Smooth muscle cell (in vitro differentiated cells): ENCODE measurements around the gene G2E3. TPM values are rescaled to one million over a fixed set of nuclear protein-coding genes. Genes with fewer than 3 reads are reported as not detected.
A peak's percentile ranks its signal among the peaks of the same experiment; 100 is the strongest.

Experiments
- DNase-seq: peaks from one replicate; lab custom pipeline; 2025; ENCODE audit not compliant: unreplicated experiment; lab: John Stamatoyannopoulos, UW
- H2AFZ ChIP-seq: fragments of 200-600 bp; sonication (generic); 2 replicates; pipeline ENCODE4 v1.6.0; 2016; ENCODE audit warnings: antibody characterized with exemption, low read depth, mild to moderate bottlenecking
- H3F3A ChIP-seq: fragments of 200-600 bp; sonication (generic); 2 replicates; pipeline ENCODE4 v1.6.0; 2017; ENCODE audit warnings: antibody characterized with exemption, low read depth
- H3K27ac ChIP-seq: fragments of 200-600 bp; sonication (generic); 2 replicates; pipeline ENCODE4 v1.5.1; 2016; ENCODE audit warnings: low read depth, mild to moderate bottlenecking
- H3K27me3 ChIP-seq: fragments of 200-600 bp; sonication (generic); 2 replicates; pipeline ENCODE4 v1.6.1; 2016; ENCODE audit warnings: low read depth, mild to moderate bottlenecking
- H3K36me3 ChIP-seq: fragments of 200-600 bp; sonication (generic); 2 replicates; pipeline ENCODE4 v1.5.1; 2016; ENCODE audit warnings: low read depth
- H3K4me1 ChIP-seq: fragments of 200-600 bp; sonication (generic); 2 replicates; pipeline ENCODE4 v1.5.1; 2016; ENCODE audit warnings: low read depth
- H3K4me2 ChIP-seq: fragments of 200-600 bp; sonication (generic); 2 replicates; pipeline ENCODE4 v1.6.0; 2016; ENCODE audit warnings: mild to moderate bottlenecking
- H3K4me3 ChIP-seq: fragments of 200-600 bp; sonication (generic); 2 replicates; pipeline ENCODE4 v1.5.1; 2016; ENCODE audit warnings: mild to moderate bottlenecking
- H3K79me2 ChIP-seq: fragments of 200-600 bp; sonication (generic); 2 replicates; pipeline ENCODE4 v1.6.0; 2016; ENCODE audit warnings: low read depth, mild to moderate bottlenecking
- H3K9ac ChIP-seq: fragments of 200-600 bp; sonication (generic); 2 replicates; pipeline ENCODE4 v1.6.0; 2016; ENCODE audit warnings: low read depth
- H3K9me3 ChIP-seq: fragments of 200-600 bp; sonication (generic); replicated peaks from 2 replicates; pipeline ENCODE4 v1.5.1; 2016; ENCODE audit warnings: low read depth
- H4K20me1 ChIP-seq: fragments of 200-600 bp; sonication (generic); 2 replicates; pipeline ENCODE4 v1.6.0; 2016; ENCODE audit warnings: low read depth
- CTCF ChIP-seq: fragments of 200-600 bp; sonication (generic); IDR thresholded peaks from 2 replicates; pipeline ENCODE4 v1.5.1; 2017; ENCODE audit warnings: borderline replicate concordance, mild to moderate bottlenecking, antibody characterized with exemption; ENCODE audit not compliant: insufficient read depth, poor library complexity, severe bottlenecking
- WGBS: methylation state at CpG from one replicate; pipeline ENCODE4 v1.1.7; 2016; ENCODE audit warnings: low lambda C conversion rate; 5-methylcytosine and 5-hydroxymethylcytosine counted together
- polyA plus RNA-seq: library from polyadenylated mRNA; unstranded; fragments of >200 nt; fragmentation: Nextera tagmentation; extraction: Ambion mirVana; gene quantifications from 2 replicates; pipeline ENCODE4 v1.2.1, GENCODE V29; 2016
- total RNA-seq: library from RNA; depleted of rRNA; stranded (reverse); fragments of >200 nt; gene quantifications from 2 replicates; pipeline ENCODE4 v1.2.3, GENCODE V29; 2014

The G2E3 gene
- total and polyA plus RNA-seq, 2 experiments from 2014 or later, result 15.2 to 25.1 TPM

- TF ChIP-seq CTCF, result no peak
- no peaks in the 10 kb centered on the region for H3K36me3 ChIP-seq
- H3F3A ChIP-seq, result no peaks in the 10 kb centered on the region
- no peak overlapping the region for H3K27ac ChIP-seq
- no peak overlapping the region for H2AFZ ChIP-seq
- no peak overlapping the region for H3K4me3 ChIP-seq
- WGBS, result 88% methylated on average over 1 of the region's 1 CpG
- no peaks in the 10 kb centered on the region for H3K27me3 ChIP-seq
- DNase-seq, result no peak
- no peak overlapping the region for H3K4me2 ChIP-seq
- H3K9ac ChIP-seq, result no peak overlapping the region
- H3K79me2 ChIP-seq, result no peaks in the 10 kb centered on the region
- H3K9me3 ChIP-seq, result no peaks in the 10 kb centered on the region
- peaks cover 9% of the 10 kb centered on the region for H3K4me1 ChIP-seq
- no peaks in the 10 kb centered on the region for H4K20me1 ChIP-seq
These were observed 39.0 kb upstream of the G2E3 start for GRCh38 chr14:30519961-30520360.

GRCh38 chr14:30520536-30520935 lies 38.4 kb upstream of the G2E3 start:
- no peak for TF ChIP-seq CTCF
- DNase-seq, result no peak
- Histone ChIP-seq H3K9me3 (no peaks in the 10 kb centered on the region), H3F3A (no peaks in the 10 kb centered on the region), H3K9ac (no peak overlapping the region), H3K27me3 (no peaks in the 10 kb centered on the region), H2AFZ (no peak overlapping the region), H3K79me2 (no peaks in the 10 kb centered on the region), H3K36me3 (no peaks in the 10 kb centered on the region), H4K20me1 (no peaks in the 10 kb centered on the region), H3K4me2 (no peak overlapping the region), H3K4me3 (no peak overlapping the region), H3K27ac (no peak overlapping the region), H3K4me1 (peaks cover 9% of the 10 kb centered on the region)
- WGBS, result 95% methylated on average over 2 of the region's 2 CpGs

GRCh38 chr14:30521899-30522736 lies 36.8 kb upstream of the G2E3 start:
- H4K20me1 ChIP-seq, result no peaks in the 10 kb centered on the region
- H3K27me3 ChIP-seq, result no peaks in the 10 kb centered on the region
- no peak for DNase-seq
- no peaks in the 10 kb centered on the region for H3K79me2 ChIP-seq
- H3K9ac ChIP-seq, result no peak overlapping the region
- H2AFZ ChIP-seq, result peak overlapping the region; percentile 9
- no peaks in the 10 kb centered on the region for H3F3A ChIP-seq
- H3K9me3 ChIP-seq, result no peaks in the 10 kb centered on the region
- H3K36me3 ChIP-seq, result no peaks in the 10 kb centered on the region
- peaks cover 9% of the 10 kb centered on the region for H3K4me1 ChIP-seq
- WGBS, result 39% methylated on average over 9 of the region's 9 CpGs
- peak; percentile 74 for TF ChIP-seq CTCF
- no peak overlapping the region for H3K4me3 ChIP-seq
- no peak overlapping the region for H3K27ac ChIP-seq
- no peak overlapping the region for H3K4me2 ChIP-seq

GRCh38 chr14:30525833-30526232 lies 33.1 kb upstream of the G2E3 start:
- H3K4me3 ChIP-seq, result no peak overlapping the region

More at GRCh38 chr14:30525833-30526232, 33.1 kb upstream of the G2E3 start:
- no peaks in the 10 kb centered on the region for H3K36me3 ChIP-seq
- no peak for TF ChIP-seq CTCF
- H3K79me2 ChIP-seq, result no peaks in the 10 kb centered on the region
- H4K20me1 ChIP-seq, result no peaks in the 10 kb centered on the region
- no peaks in the 10 kb centered on the region for H3K27me3 ChIP-seq
- no peak for DNase-seq
- no peak overlapping the region for H2AFZ ChIP-seq
- peaks cover 9% of the 10 kb centered on the region for H3K4me1 ChIP-seq
- no peaks in the 10 kb centered on the region for H3K9me3 ChIP-seq
- no peak overlapping the region for H3K27ac ChIP-seq
- WGBS, result 92% methylated on average over 2 of the region's 2 CpGs
- H3K4me2 ChIP-seq, result no peak overlapping the region
- no peaks in the 10 kb centered on the region for H3F3A ChIP-seq
- H3K9ac ChIP-seq, result no peak overlapping the region
